WTC11 (cell line): Measurements from ENCODE around the gene PAIP2B.

ENCODE experiments used
- SMAD4 ChIP-seq: sonication (generic); formaldehyde crosslinking; IDR thresholded peaks from 2 replicates; pipeline ENCODE4 v1.8.0; 2022; ENCODE audit warnings: mild to moderate bottlenecking, missing genetic modification reagents
- SOX15 ChIP-seq: fragments of 250-450 bp; sonication (Bioruptor Pico); IDR thresholded peaks from 2 replicates; pipeline ENCODE4 v1.9.0; 2021; ENCODE audit warnings: mild to moderate bottlenecking
- TCF7 ChIP-seq: sonication (generic); formaldehyde crosslinking; IDR thresholded peaks from 2 replicates; pipeline ENCODE4 v1.8.0; 2022; ENCODE audit warnings: mild to moderate bottlenecking, low read depth, missing genetic modification reagents, moderate library complexity
- TEAD1 ChIP-seq: sonication (generic); formaldehyde crosslinking; IDR thresholded peaks from 2 replicates; pipeline ENCODE4 v1.8.0; 2022; ENCODE audit warnings: mild to moderate bottlenecking, missing genetic modification reagents
- TEAD4 ChIP-seq: sonication (generic); formaldehyde crosslinking; IDR thresholded peaks from 2 replicates; pipeline ENCODE4 v1.8.0; 2022; ENCODE audit warnings: mild to moderate bottlenecking, missing genetic modification reagents
- TP53 ChIP-seq: sonication (generic); formaldehyde crosslinking; IDR thresholded peaks from 2 replicates; pipeline ENCODE4 v1.8.1; 2023; ENCODE audit warnings: mild to moderate bottlenecking, missing genetic modification reagents
- ZNF121 ChIP-seq: sonication (generic); formaldehyde crosslinking; IDR thresholded peaks from 2 replicates; pipeline ENCODE4 v1.8.0; 2023; ENCODE audit warnings: missing genetic modification reagents
- ZNF219 ChIP-seq: sonication (generic); formaldehyde crosslinking; IDR thresholded peaks from 2 replicates; pipeline ENCODE4 v1.8.0; 2023; ENCODE audit warnings: missing genetic modification reagents, mild to moderate bottlenecking, borderline replicate concordance
- TF ChIP-seq, protein P1 (sequence below): fragments of 200-600 bp; IDR thresholded peaks from 2 replicates; pipeline ENCODE4 v1.8.0; 2022; ENCODE audit warnings: antibody characterized with exemption
- TF ChIP-seq, protein P2 (sequence below): sonication (generic); formaldehyde crosslinking; IDR thresholded peaks from 2 replicates; pipeline ENCODE4 v1.8.0; 2022; ENCODE audit warnings: mild to moderate bottlenecking, missing genetic modification reagents
- TF ChIP-seq, protein P3 (sequence below): sonication (generic); formaldehyde crosslinking; IDR thresholded peaks from 2 replicates; pipeline ENCODE4 v1.8.0; 2022; ENCODE audit warnings: mild to moderate bottlenecking, missing genetic modification reagents
- TF ChIP-seq, protein P4 (sequence below): sonication (generic); formaldehyde crosslinking; IDR thresholded peaks from 2 replicates; pipeline ENCODE4 v1.8.1; 2022; ENCODE audit warnings: low read depth, missing genetic modification reagents, borderline replicate concordance
- TF ChIP-seq, protein P5 (sequence below): sonication (generic); formaldehyde crosslinking; IDR thresholded peaks from 2 replicates; pipeline ENCODE4 v1.8.0; 2023; ENCODE audit warnings: mild to moderate bottlenecking, missing genetic modification reagents

DNA sequence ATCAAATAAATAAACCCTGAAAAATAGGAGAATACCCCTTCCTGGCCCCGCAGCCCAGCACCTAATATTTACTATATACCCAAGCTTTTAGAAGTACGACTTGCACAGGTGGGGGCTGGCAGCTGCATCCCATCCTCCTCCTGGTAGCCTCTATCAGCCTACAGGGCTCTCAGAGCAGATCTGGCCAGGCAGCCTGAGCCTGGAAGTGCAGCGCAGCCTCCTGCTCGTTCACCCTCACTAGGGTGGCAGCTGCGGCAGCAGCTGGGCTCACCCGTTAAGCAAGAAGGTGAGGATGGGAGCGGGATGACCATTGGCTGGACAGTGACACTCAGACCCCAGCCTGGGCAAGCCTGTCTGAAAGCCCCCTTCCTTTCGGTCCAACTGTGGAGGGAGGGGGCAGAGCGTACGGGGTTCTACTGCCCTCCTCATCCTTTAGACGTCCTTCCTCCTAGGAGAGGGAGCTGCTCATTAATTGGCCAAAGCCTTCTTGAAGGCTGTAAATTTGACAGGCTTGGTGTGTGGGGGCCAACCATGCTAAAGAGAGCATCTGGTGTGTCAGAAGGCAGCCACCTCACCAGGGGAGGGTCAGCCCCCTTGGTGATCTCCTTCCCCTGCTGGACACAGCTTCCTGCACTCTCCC, 73.2 kb downstream of the PAIP2B start:
- TF ChIP-seq, protein P1, sequence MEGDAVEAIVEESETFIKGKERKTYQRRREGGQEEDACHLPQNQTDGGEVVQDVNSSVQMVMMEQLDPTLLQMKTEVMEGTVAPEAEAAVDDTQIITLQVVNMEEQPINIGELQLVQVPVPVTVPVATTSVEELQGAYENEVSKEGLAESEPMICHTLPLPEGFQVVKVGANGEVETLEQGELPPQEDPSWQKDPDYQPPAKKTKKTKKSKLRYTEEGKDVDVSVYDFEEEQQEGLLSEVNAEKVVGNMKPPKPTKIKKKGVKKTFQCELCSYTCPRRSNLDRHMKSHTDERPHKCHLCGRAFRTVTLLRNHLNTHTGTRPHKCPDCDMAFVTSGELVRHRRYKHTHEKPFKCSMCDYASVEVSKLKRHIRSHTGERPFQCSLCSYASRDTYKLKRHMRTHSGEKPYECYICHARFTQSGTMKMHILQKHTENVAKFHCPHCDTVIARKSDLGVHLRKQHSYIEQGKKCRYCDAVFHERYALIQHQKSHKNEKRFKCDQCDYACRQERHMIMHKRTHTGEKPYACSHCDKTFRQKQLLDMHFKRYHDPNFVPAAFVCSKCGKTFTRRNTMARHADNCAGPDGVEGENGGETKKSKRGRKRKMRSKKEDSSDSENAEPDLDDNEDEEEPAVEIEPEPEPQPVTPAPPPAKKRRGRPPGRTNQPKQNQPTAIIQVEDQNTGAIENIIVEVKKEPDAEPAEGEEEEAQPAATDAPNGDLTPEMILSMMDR: no peak
- TF ChIP-seq, protein P2, sequence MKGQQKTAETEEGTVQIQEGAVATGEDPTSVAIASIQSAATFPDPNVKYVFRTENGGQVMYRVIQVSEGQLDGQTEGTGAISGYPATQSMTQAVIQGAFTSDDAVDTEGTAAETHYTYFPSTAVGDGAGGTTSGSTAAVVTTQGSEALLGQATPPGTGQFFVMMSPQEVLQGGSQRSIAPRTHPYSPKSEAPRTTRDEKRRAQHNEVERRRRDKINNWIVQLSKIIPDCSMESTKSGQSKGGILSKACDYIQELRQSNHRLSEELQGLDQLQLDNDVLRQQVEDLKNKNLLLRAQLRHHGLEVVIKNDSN (CRISPR knock-in tag): no peak
- no peak for TF ChIP-seq ZNF219
- no peak for TF ChIP-seq TP53 (CRISPR knock-in tag)
- TF ChIP-seq, protein P3, sequence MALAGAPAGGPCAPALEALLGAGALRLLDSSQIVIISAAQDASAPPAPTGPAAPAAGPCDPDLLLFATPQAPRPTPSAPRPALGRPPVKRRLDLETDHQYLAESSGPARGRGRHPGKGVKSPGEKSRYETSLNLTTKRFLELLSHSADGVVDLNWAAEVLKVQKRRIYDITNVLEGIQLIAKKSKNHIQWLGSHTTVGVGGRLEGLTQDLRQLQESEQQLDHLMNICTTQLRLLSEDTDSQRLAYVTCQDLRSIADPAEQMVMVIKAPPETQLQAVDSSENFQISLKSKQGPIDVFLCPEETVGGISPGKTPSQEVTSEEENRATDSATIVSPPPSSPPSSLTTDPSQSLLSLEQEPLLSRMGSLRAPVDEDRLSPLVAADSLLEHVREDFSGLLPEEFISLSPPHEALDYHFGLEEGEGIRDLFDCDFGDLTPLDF (CRISPR knock-in tag): no peak
- TF ChIP-seq ZNF121 (CRISPR knock-in tag): no peak
- TF ChIP-seq SMAD4 (CRISPR knock-in tag): no peak
- TF ChIP-seq, protein P4, sequence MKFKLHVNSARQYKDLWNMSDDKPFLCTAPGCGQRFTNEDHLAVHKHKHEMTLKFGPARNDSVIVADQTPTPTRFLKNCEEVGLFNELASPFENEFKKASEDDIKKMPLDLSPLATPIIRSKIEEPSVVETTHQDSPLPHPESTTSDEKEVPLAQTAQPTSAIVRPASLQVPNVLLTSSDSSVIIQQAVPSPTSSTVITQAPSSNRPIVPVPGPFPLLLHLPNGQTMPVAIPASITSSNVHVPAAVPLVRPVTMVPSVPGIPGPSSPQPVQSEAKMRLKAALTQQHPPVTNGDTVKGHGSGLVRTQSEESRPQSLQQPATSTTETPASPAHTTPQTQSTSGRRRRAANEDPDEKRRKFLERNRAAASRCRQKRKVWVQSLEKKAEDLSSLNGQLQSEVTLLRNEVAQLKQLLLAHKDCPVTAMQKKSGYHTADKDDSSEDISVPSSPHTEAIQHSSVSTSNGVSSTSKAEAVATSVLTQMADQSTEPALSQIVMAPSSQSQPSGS (CRISPR knock-in tag): no peak
- TF ChIP-seq TCF7 (CRISPR knock-in tag): no peak
- TF ChIP-seq TEAD1: no peak
- TF ChIP-seq SOX15 (CRISPR knock-in tag): no peak
- TF ChIP-seq, protein P5, sequence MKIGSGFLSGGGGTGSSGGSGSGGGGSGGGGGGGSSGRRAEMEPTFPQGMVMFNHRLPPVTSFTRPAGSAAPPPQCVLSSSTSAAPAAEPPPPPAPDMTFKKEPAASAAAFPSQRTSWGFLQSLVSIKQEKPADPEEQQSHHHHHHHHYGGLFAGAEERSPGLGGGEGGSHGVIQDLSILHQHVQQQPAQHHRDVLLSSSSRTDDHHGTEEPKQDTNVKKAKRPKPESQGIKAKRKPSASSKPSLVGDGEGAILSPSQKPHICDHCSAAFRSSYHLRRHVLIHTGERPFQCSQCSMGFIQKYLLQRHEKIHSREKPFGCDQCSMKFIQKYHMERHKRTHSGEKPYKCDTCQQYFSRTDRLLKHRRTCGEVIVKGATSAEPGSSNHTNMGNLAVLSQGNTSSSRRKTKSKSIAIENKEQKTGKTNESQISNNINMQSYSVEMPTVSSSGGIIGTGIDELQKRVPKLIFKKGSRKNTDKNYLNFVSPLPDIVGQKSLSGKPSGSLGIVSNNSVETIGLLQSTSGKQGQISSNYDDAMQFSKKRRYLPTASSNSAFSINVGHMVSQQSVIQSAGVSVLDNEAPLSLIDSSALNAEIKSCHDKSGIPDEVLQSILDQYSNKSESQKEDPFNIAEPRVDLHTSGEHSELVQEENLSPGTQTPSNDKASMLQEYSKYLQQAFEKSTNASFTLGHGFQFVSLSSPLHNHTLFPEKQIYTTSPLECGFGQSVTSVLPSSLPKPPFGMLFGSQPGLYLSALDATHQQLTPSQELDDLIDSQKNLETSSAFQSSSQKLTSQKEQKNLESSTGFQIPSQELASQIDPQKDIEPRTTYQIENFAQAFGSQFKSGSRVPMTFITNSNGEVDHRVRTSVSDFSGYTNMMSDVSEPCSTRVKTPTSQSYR (CRISPR knock-in tag): no peak
- TF ChIP-seq TEAD4 (CRISPR knock-in tag): no peak
